Gastroesophageal sphincter (tissue), 4 donors: ENCODE results near the gene TRIML1. TPM values are rescaled to one million over a fixed set of nuclear protein-coding genes. Genes with fewer than 3 reads are reported as not detected.

Experiments
- ATAC-seq: fragments of 150-250 bp; one replicate; pipeline ENCODE4 v1.9.1; 2016; ENCODE audit warnings: mild to moderate bottlenecking, moderate library complexity
- H3K27ac ChIP-seq, 4 donors: fragments of 200-600 bp; sonication (generic) in 3 of 4; 1 replicate in 3 of 4; 2 replicates in 1 of 4; pipeline ENCODE4 v1.5.1; 2016 to 2019
- H3K27me3 ChIP-seq: fragments of 200-600 bp; sonication (generic); one replicate; pipeline ENCODE4 v1.5.1; 2019
- H3K36me3 ChIP-seq, 2 donors: fragments of 200-600 bp; sonication (generic); one replicate each; pipeline ENCODE4 v1.5.1; 2019; ENCODE audit warnings: control low read depth in 1 of 2
- H3K4me1 ChIP-seq, 3 donors: fragments of 200-600 bp; sonication (generic); 1 replicate in 2 of 3; 2 replicates in 1 of 3; pipeline ENCODE4 v1.5.1; 2016 to 2019; ENCODE audit warnings: control low read depth in 2 of 3
- H3K4me3 ChIP-seq, 2 donors: fragments of 200-600 bp; sonication (generic); one replicate each; pipeline ENCODE4 v1.5.1; 2019; ENCODE audit warnings: mild to moderate bottlenecking in 1 of 2, moderate library complexity in 1 of 2
- H3K9me3 ChIP-seq, 3 donors: fragments of 200-600 bp; sonication (generic); one replicate each; pipeline ENCODE4 v1.5.1; 2017 to 2019; ENCODE audit warnings: control low read depth in 2 of 3
- CTCF ChIP-seq, 4 experiments: fragments of 200-600 bp in 2 of 4; fragments of 450-650 bp in 2 of 4; sonication (generic) in 1 of 4; IDR thresholded peaks; one replicate each; pipeline ENCODE4 v1.5.1; 2017 to 2019; ENCODE audit warnings: antibody characterized with exemption in 4 of 4, mild to moderate bottlenecking in 2 of 4, moderate library complexity in 2 of 4
- EP300 ChIP-seq: sonication (generic); formaldehyde crosslinking; IDR thresholded peaks from one replicate; pipeline ENCODE4 v1.6.1; 2017; ENCODE audit warnings: antibody characterized with exemption, mild to moderate bottlenecking
- POLR2A ChIP-seq, 2 donors: fragments of 450-650 bp; IDR thresholded peaks; one replicate each; pipeline ENCODE4 v1.6.1; 2017; ENCODE audit warnings: antibody characterized with exemption in 2 of 2, mild to moderate bottlenecking in 2 of 2, moderate library complexity in 1 of 2
- POLR2AphosphoS5 ChIP-seq: sonication (generic); formaldehyde crosslinking; IDR thresholded peaks from one replicate; pipeline ENCODE4 v1.6.1; 2017; ENCODE audit warnings: antibody characterized with exemption
- WGBS, 2 donors: methylation state at CpG; one replicate each; pipeline ENCODE4 v1.1.5; 2018; ENCODE audit warnings: low coverage in 1 of 2; 5-methylcytosine and 5-hydroxymethylcytosine counted together
- total RNA-seq, 4 donors: library from RNA; depleted of rRNA; stranded (reverse); fragments of >200 nt; gene quantifications; one replicate each; pipeline ENCODE4 v1.1.0, GENCODE V29; 2016

The TRIML1 gene
- total RNA-seq, 4 donors from 2014 or later = not detected

DNA sequence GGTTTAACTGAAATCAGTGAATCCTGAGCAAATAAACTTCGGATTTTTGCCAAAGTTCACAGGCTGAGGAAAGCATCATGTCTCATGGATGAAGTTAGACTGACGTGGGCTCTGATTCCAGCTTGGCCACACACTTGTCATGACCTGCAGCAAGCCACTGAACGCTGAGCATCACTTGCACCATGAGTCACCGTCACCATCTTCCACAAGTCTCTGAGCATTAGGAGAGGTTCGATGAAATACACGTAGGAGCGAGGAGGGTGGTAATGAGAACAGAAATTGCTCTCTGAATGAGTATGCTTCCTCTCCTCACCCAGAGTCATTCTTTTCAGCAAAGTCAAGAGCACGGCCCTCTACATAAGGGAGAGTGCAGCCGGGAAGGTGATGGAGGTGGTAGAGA lies 26.1 kb upstream of the TRIML1 start:
- no peaks in the 10 kb centered on the region for H3K9me3 ChIP-seq
- H3K4me3 ChIP-seq = no peak overlapping the region
- no peaks in the 10 kb centered on the region for H3K36me3 ChIP-seq
- no peak for ATAC-seq
- 81 to 85% methylated on average over 7 to 8 of the region's 9 CpGs for WGBS, 2 donors
- no peak overlapping the region for H3K27ac ChIP-seq
- H3K27me3 ChIP-seq = no peaks in the 10 kb centered on the region
- TF ChIP-seq EP300 = no peak
- TF ChIP-seq CTCF (IDR thresholded peaks at IDR 0.05) = no peak
- TF ChIP-seq POLR2AphosphoS5 = no peak
- TF ChIP-seq POLR2A (IDR thresholded peaks at IDR 0.05) = no peak
- no peaks in the 10 kb centered on the region for H3K4me1 ChIP-seq

GRCh38 chr4:188117631-188118324 lies 21.5 kb upstream of the TRIML1 start:
- 81% methylated on average over 5 of the region's 16 CpGs; no CpG with 5 or more reads in 1 of the 2 donors for WGBS, 2 donors
- Histone ChIP-seq H3K36me3 (no peaks in the 10 kb centered on the region), H3K4me3 (no peak overlapping the region), H3K27me3 (no peaks in the 10 kb centered on the region), H3K4me1 (no peaks in the 10 kb centered on the region), H3K27ac (no peak overlapping the region), H3K9me3 (no peaks in the 10 kb centered on the region)
- no peak for TF ChIP-seq CTCF (IDR thresholded peaks at IDR 0.05)
- TF ChIP-seq POLR2AphosphoS5 = no peak
- ATAC-seq = no peak

GRCh38 chr4:188121530-188121929 lies 17.7 kb upstream of the TRIML1 start:
- ATAC-seq = no peak
- Histone ChIP-seq H3K27ac (no peak overlapping the region), H3K4me1 (no peaks in the 10 kb centered on the region), H3K36me3 (no peaks in the 10 kb centered on the region), H3K4me3 (no peak overlapping the region), H3K27me3 (no peaks in the 10 kb centered on the region), H3K9me3 (no peaks in the 10 kb centered on the region)
- 69 to 78% methylated on average over 6 to 12 of the region's 13 CpGs for WGBS, 2 donors
- TF ChIP-seq CTCF (IDR thresholded peaks at IDR 0.05) (no peak), POLR2A (IDR thresholded peaks at IDR 0.05) (no peak), POLR2AphosphoS5 (no peak), EP300 (no peak)

DNA sequence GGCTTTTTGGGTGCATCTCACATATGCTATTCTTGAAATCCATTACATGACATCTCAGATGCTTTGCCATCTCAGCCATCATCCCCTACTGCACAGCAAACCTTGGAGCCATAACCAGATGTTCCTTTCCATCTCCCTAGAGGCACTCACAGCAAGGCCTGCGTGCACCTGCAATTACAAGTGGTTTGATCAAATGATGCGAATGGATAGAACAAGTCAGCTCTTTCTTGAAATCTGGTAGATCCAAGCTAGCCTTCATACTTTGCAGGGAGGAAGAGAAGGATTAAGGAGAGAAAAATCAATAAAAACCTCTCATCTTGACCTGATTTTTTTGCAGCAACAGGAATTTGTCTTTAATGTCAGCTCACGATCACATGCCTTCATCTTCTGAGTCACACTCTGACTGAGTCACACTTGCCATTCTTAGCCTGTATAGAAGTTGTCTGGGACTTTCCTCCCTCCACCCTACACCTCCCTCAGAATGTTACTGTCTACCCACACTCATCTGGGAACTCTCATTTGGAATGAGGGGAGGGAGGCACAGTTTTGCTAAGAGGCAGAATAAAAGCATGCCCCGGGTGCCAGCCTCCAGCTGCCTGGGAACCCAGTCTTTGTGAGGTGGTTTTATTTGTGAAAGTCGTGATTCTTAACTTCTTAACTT lies 11.9 kb upstream of the TRIML1 start:
- TF ChIP-seq CTCF (IDR thresholded peaks at IDR 0.05) (no peak), EP300 (no peak), POLR2A (IDR thresholded peaks at IDR 0.05) (no peak), POLR2AphosphoS5 (no peak)
- H3K36me3 ChIP-seq = no peaks in the 10 kb centered on the region
- H3K9me3 ChIP-seq = no peaks in the 10 kb centered on the region
- H3K27me3 ChIP-seq = no peaks in the 10 kb centered on the region
- peaks cover 0 to 5% (median 0%) of the 10 kb centered on the region in 3 donors for H3K4me1 ChIP-seq
- no peak overlapping the region for H3K4me3 ChIP-seq
- ATAC-seq = no peak
- WGBS, 2 donors = 50 to 60% methylated on average over 3 to 5 of the region's 5 CpGs
- no peak overlapping the region for H3K27ac ChIP-seq

DNA sequence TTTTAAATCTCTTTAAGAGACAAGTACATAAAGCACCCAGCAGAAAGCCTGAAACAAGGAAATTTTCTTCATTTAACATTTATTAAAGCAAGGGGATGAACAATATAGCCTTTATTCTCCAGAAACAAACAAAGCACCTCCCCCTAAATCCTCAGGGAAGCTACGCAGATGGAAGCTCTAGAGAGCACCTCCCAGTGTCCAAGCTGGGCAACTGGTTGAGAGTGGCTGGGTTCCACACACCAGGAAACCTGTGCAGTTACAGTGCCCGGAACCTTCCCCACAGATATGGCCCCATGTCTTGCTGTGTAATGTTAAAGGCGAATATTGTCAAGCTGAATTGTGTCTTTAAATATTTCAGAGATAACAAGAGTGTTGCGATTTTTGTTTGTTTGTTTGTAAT lies 8.9 kb upstream of the TRIML1 start:
- peaks cover 0 to 5% (median 0%) of the 10 kb centered on the region in 3 donors for H3K4me1 ChIP-seq
- H3K27me3 ChIP-seq = no peaks in the 10 kb centered on the region
- H3K9me3 ChIP-seq = no peaks in the 10 kb centered on the region
- TF ChIP-seq CTCF (IDR thresholded peaks at IDR 0.05) (no peak), POLR2A (IDR thresholded peaks at IDR 0.05) (no peak), POLR2AphosphoS5 (no peak), EP300 (no peak)
- H3K4me3 ChIP-seq = no peak overlapping the region
- 81 to 89% methylated on average over 3 to 4 of the region's 4 CpGs for whole genome bisulfite sequencing, 2 donors
- no peak for ATAC-seq
- H3K36me3 ChIP-seq = no peaks in the 10 kb centered on the region
- no peak overlapping the region for H3K27ac ChIP-seq
